Thyroid gland (tissue), 4 donors: ENCODE results near the gene TBP. TPM values are rescaled to one million over a fixed set of nuclear protein-coding genes. Genes with fewer than 3 reads are reported as not detected.
"Not testable (repeated sequence)": the region's sequence is repeated elsewhere in the genome, so short reads cannot be mapped to it uniquely, and the experiment has no call there.

Experiments
- DNase-seq, 2 donors: peaks; one replicate each; pipeline ENCODE4 v3.0.0-alpha.2; 2019
- H3K27ac ChIP-seq, 3 donors: fragments of 200-600 bp; sonication (generic); 1 replicate in 2 of 3; 2 replicates in 1 of 3; pipeline ENCODE4 v1.5.1; 2016 to 2019; ENCODE audit warnings: mild to moderate bottlenecking in 1 of 3, moderate library complexity in 1 of 3
- H3K27me3 ChIP-seq: fragments of 200-600 bp; sonication (generic); one replicate; pipeline ENCODE4 v1.5.1; 2019
- H3K36me3 ChIP-seq, 2 donors: fragments of 200-600 bp; sonication (generic); one replicate each; pipeline ENCODE4 v1.5.1; 2016 to 2019
- H3K4me1 ChIP-seq, 2 donors: fragments of 200-600 bp; sonication (generic); one replicate each; pipeline ENCODE4 v1.5.1; 2017 to 2019
- H3K4me3 ChIP-seq, 3 donors: fragments of 200-600 bp; sonication (generic); replicated peaks in 1 of 3; 1 replicate in 2 of 3; 2 replicates in 1 of 3; pipeline ENCODE4 v1.5.1; 2016; ENCODE audit warnings: mild to moderate bottlenecking in 1 of 3
- H3K9me3 ChIP-seq: fragments of 200-600 bp; sonication (generic); one replicate; pipeline ENCODE4 v1.5.1; 2017
- CTCF ChIP-seq, 6 experiments: fragments of 200-600 bp in 3 of 6; fragments of 450-650 bp in 3 of 6; sonication (generic) in 3 of 6; IDR thresholded peaks; one replicate each; pipeline ENCODE4 v1.5.1; 2016 to 2019; ENCODE audit warnings: antibody characterized with exemption in 6 of 6, mild to moderate bottlenecking in 2 of 6, inconsistent platforms in 1 of 6, moderate library complexity in 1 of 6
- POLR2A ChIP-seq, 2 donors: fragments of 450-650 bp; IDR thresholded peaks; one replicate each; pipeline ENCODE4 v1.6.1; 2017; ENCODE audit warnings: antibody characterized with exemption in 2 of 2, mild to moderate bottlenecking in 2 of 2, moderate library complexity in 1 of 2
- WGBS, 2 donors: methylation state at CpG; one replicate each; pipeline ENCODE4 v1.1.5; 2017; 5-methylcytosine and 5-hydroxymethylcytosine counted together
- intact Hi-C: fragments of 100-400 bp; cut with DNase I; formaldehyde crosslinking; loops from one replicate; pipeline ENCODE4 v1.15.1; 2023
- total RNA-seq, 4 donors: library from RNA; depleted of rRNA; stranded (reverse); fragments of >200 nt; gene quantifications; one replicate each; pipeline ENCODE4 v1.2.3, GENCODE V29; 2016

Gene TBP
- total RNA-seq, 4 donors from 2014 or later: 16.4 to 23.0 (median 19.1) TPM

- H3K4me3 ChIP-seq: no peak overlapping the region
- no peaks in the 10 kb centered on the region for H3K27me3 ChIP-seq
- DNase-seq: no peak
- intact Hi-C loops: loop anchor here (10.0 kb wide), 1 partner anchor 568 kb away; no protein-coding TSS in a partner anchor
- TF ChIP-seq POLR2A (IDR thresholded peaks at IDR 0.05) (no peak), CTCF (IDR thresholded peaks at IDR 0.05) (peak in 1 of 6 experiments; percentile 14)
- H3K4me1 ChIP-seq: no peaks in the 10 kb centered on the region
- H3K36me3 ChIP-seq: no peaks in the 10 kb centered on the region
- H3K9me3 ChIP-seq: no peaks in the 10 kb centered on the region
- H3K27ac ChIP-seq: no peak overlapping the region
- 82 to 87% methylated on average over 10 of the region's 10 CpGs for WGBS, 2 donors
Observed at GRCh38 chr6:170522565-170523183, 31.5 kb upstream of the TBP start.

GRCh38 chr6:170523256-170524171, 30.7 kb upstream of the TBP start:
- DNase-seq: no peak
- intact Hi-C loops: loop anchor here (10.0 kb wide), 1 partner anchor 569 kb away; no protein-coding TSS in a partner anchor
- no peaks in the 10 kb centered on the region for H3K36me3 ChIP-seq
- H3K27me3 ChIP-seq: no peaks in the 10 kb centered on the region
- 73 to 79% methylated on average over 8 to 9 of the region's 9 CpGs for WGBS, 2 donors
- H3K9me3 ChIP-seq: no peaks in the 10 kb centered on the region
- no peak for TF ChIP-seq CTCF (IDR thresholded peaks at IDR 0.05)
- TF ChIP-seq POLR2A (IDR thresholded peaks at IDR 0.05): no peak
- no peaks in the 10 kb centered on the region for H3K4me1 ChIP-seq
- H3K4me3 ChIP-seq: no peak overlapping the region
- H3K27ac ChIP-seq: no peak overlapping the region

- Histone ChIP-seq H3K27me3 (no peaks in the 10 kb centered on the region), H3K36me3 (no peaks in the 10 kb centered on the region), H3K4me3 (no peak overlapping the region), H3K9me3 (no peaks in the 10 kb centered on the region), H3K27ac (no peak overlapping the region), H3K4me1 (no peaks in the 10 kb centered on the region)
- TF ChIP-seq POLR2A (IDR thresholded peaks at IDR 0.05) (no peak), CTCF (IDR thresholded peaks at IDR 0.05) (no peak)
- intact Hi-C loops: loop anchor here (10.0 kb wide), 1 partner anchor 569 kb away; no protein-coding TSS in a partner anchor
- 78 to 90% methylated on average over 4 to 5 of the region's 5 CpGs for whole genome bisulfite sequencing, 2 donors
- DNase-seq: no peak
Observed at GRCh38 chr6:170524172-170524502, 30.0 kb upstream of the TBP start.

- TF ChIP-seq CTCF (IDR thresholded peaks at IDR 0.05) (no peak), POLR2A (IDR thresholded peaks at IDR 0.05) (no peak)
- H3K36me3 ChIP-seq: no peaks in the 10 kb centered on the region
- no peak overlapping the region for H3K27ac ChIP-seq
- intact Hi-C loops: loop anchor here (10.0 kb wide), 1 partner anchor 571 kb away; no protein-coding TSS in a partner anchor
- no peak for DNase-seq
- H3K4me1 ChIP-seq: no peaks in the 10 kb centered on the region
- H3K9me3 ChIP-seq: no peaks in the 10 kb centered on the region
- H3K27me3 ChIP-seq: no peaks in the 10 kb centered on the region
- no peak overlapping the region for H3K4me3 ChIP-seq
- WGBS, 2 donors: 75% methylated on average over 7 of the region's 7 CpGs
Observed at GRCh38 chr6:170525795-170526194, 28.4 kb upstream of the TBP start.

GRCh38 chr6:170527995-170528394, 26.2 kb upstream of the TBP start:
- not testable (repeated sequence) for H3K9me3 ChIP-seq, DNase-seq, H3K27ac ChIP-seq, H3K4me1 ChIP-seq, H3K4me3 ChIP-seq, H3K36me3 ChIP-seq, H3K27me3 ChIP-seq
- intact Hi-C loops: loop anchor here (10.0 kb wide), 1 partner anchor 573 kb away; no protein-coding TSS in a partner anchor
- WGBS, 2 donors: 92 to 95% methylated on average over 5 of the region's 5 CpGs
